ENCODE results near the gene TRA2B. TPM values are rescaled to one million over a fixed set of nuclear protein-coding genes. Genes with fewer than 3 reads are reported as not detected.

Gene TRA2B
- total RNA-seq, 1 experiment from 2014 or later, result 328 TPM

- H3K9ac ChIP-seq (ENCODE audit: low read length), result no peak overlapping the region
- H3K4me2 ChIP-seq (ENCODE audit: low read depth, low read length, poor library complexity, severe bottlenecking), result no peak overlapping the region
- H3K4me1 ChIP-seq (ENCODE audit: low read length), result no peaks in the 10 kb centered on the region
- H4K20me1 ChIP-seq (ENCODE audit: insufficient read depth, low read depth, low read length), result no peaks in the 10 kb centered on the region
- DNase-seq, result no peak
- no peaks in the 10 kb centered on the region for H3K9me2 ChIP-seq (replicated peaks; ENCODE audit: insufficient read depth, low read length)
- H2AFZ ChIP-seq (ENCODE audit: low read length), result no peak overlapping the region
- no peaks in the 10 kb centered on the region for H3K27me3 ChIP-seq (ENCODE audit: low read length)
- no peaks in the 10 kb centered on the region for H3K79me2 ChIP-seq (ENCODE audit: low read length)
- no peaks in the 10 kb centered on the region for H3K9me3 ChIP-seq (ENCODE audit: low read length)
- no peak overlapping the region for H3K27ac ChIP-seq (ENCODE audit: low read length)
- H3K36me3 ChIP-seq (ENCODE audit: insufficient read depth, low read length), result no peaks in the 10 kb centered on the region
- H3K4me3 ChIP-seq (ENCODE audit: low read length), result no peak overlapping the region
Observed at GRCh38 chr3:185867650-185868049, 70.2 kb downstream of the TRA2B start.

GRCh38 chr3:185866995-185867394 is 70.8 kb downstream of the TRA2B start:
- no peak overlapping the region for H3K4me2 ChIP-seq (ENCODE audit: low read depth, low read length, poor library complexity, severe bottlenecking)

GRCh38 chr3:185866555-185866954 is 71.3 kb downstream of the TRA2B start:
- DNase-seq, result no peak
- no peaks in the 10 kb centered on the region for H3K79me2 ChIP-seq (ENCODE audit: low read length)
- no peak overlapping the region for H3K4me3 ChIP-seq (ENCODE audit: low read length)
- H3K9me3 ChIP-seq (ENCODE audit: low read length), result no peaks in the 10 kb centered on the region
- no peak overlapping the region for H3K9ac ChIP-seq (ENCODE audit: low read length)
- H3K4me2 ChIP-seq (ENCODE audit: low read depth, low read length, poor library complexity, severe bottlenecking), result no peak overlapping the region
- H3K4me1 ChIP-seq (ENCODE audit: low read length), result no peaks in the 10 kb centered on the region
- no peaks in the 10 kb centered on the region for H3K36me3 ChIP-seq (ENCODE audit: insufficient read depth, low read length)
- no peaks in the 10 kb centered on the region for H4K20me1 ChIP-seq (ENCODE audit: insufficient read depth, low read depth, low read length)
- no peak overlapping the region for H3K27ac ChIP-seq (ENCODE audit: low read length)
- no peaks in the 10 kb centered on the region for H3K9me2 ChIP-seq (replicated peaks; ENCODE audit: insufficient read depth, low read length)
- no peak overlapping the region for H2AFZ ChIP-seq (ENCODE audit: low read length)
- H3K27me3 ChIP-seq (ENCODE audit: low read length), result no peaks in the 10 kb centered on the region

More at GRCh38 chr3:185866995-185867394, 70.8 kb downstream of the TRA2B start:
- no peaks in the 10 kb centered on the region for H3K79me2 ChIP-seq (ENCODE audit: low read length)
- H3K27me3 ChIP-seq (ENCODE audit: low read length), result no peaks in the 10 kb centered on the region
- no peak overlapping the region for H3K4me3 ChIP-seq (ENCODE audit: low read length)
- DNase-seq, result no peak
- H3K9ac ChIP-seq (ENCODE audit: low read length), result no peak overlapping the region
- no peak overlapping the region for H2AFZ ChIP-seq (ENCODE audit: low read length)
- H3K9me3 ChIP-seq (ENCODE audit: low read length), result no peaks in the 10 kb centered on the region
- H4K20me1 ChIP-seq (ENCODE audit: insufficient read depth, low read depth, low read length), result no peaks in the 10 kb centered on the region
- H3K27ac ChIP-seq (ENCODE audit: low read length), result no peak overlapping the region
- H3K9me2 ChIP-seq (replicated peaks; ENCODE audit: insufficient read depth, low read length), result no peaks in the 10 kb centered on the region
- no peaks in the 10 kb centered on the region for H3K4me1 ChIP-seq (ENCODE audit: low read length)
- no peaks in the 10 kb centered on the region for H3K36me3 ChIP-seq (ENCODE audit: insufficient read depth, low read length)

Other genes with a start within 250 kb of the TRA2B start
- 0.18 and 0.67 TPM in 2 replicates for gene IGF2BP2, start 113.0 kb downstream of the TRA2B start, total RNA-seq (2014; rRNA removed; shearing (Covaris generic); ENCODE audit: low replicate concordance)
- gene ETV5, start 171.1 kb upstream of the TRA2B start, total RNA-seq (2014; rRNA removed; shearing (Covaris generic); ENCODE audit: low replicate concordance), result 85.1 and 111 TPM in 2 replicates

All from Karpas-422 (cell line).